SJSA1 (cell line): ENCODE results near the gene MAGEE1. TPM values are rescaled to one million over a fixed set of nuclear protein-coding genes. Genes with fewer than 3 reads are reported as not detected.

Experiments used
- DNase-seq, 2 experiments: peaks; one replicate each; pipeline ENCODE4 v3.0.0-alpha.2; 2015 to 2020; ENCODE audit warnings: low spot score in 2 of 2, low read depth in 1 of 2
- H3K27ac ChIP-seq: fragments of 250-450 bp; sonication (Bioruptor Pico); 2 replicates; pipeline ENCODE4 v1.5.1; 2020; ENCODE audit warnings: mild to moderate bottlenecking, moderate library complexity
- H3K27me3 ChIP-seq: fragments of 250-450 bp; sonication (Bioruptor Pico); replicated peaks from 2 replicates; pipeline ENCODE4 v1.5.1; 2020; ENCODE audit warnings: mild to moderate bottlenecking, moderate library complexity
- H3K36me3 ChIP-seq: fragments of 250-450 bp; sonication (Bioruptor Pico); 2 replicates; pipeline ENCODE4 v1.5.1; 2020; ENCODE audit warnings: mild to moderate bottlenecking
- H3K4me1 ChIP-seq: fragments of 250-450 bp; sonication (Bioruptor Pico); replicated peaks from 2 replicates; pipeline ENCODE4 v1.6.1; 2021; ENCODE audit warnings: mild to moderate bottlenecking
- H3K4me3 ChIP-seq: fragments of 250-450 bp; sonication (Bioruptor Pico); 2 replicates; pipeline ENCODE4 v1.5.1; 2020; ENCODE audit warnings: mild to moderate bottlenecking
- H3K9me3 ChIP-seq: fragments of 250-450 bp; sonication (Bioruptor Pico); replicated peaks from 2 replicates; pipeline ENCODE4 v1.5.1; 2020; ENCODE audit warnings: mild to moderate bottlenecking
- total RNA-seq: library from RNA; depleted of rRNA; stranded (reverse); fragments of >200 nt; shearing (Covaris generic); gene quantifications from 2 replicates; pipeline ENCODE4 v1.2.3, GENCODE V29; 2014; rRNA removed

MAGEE1 gene, protein sequence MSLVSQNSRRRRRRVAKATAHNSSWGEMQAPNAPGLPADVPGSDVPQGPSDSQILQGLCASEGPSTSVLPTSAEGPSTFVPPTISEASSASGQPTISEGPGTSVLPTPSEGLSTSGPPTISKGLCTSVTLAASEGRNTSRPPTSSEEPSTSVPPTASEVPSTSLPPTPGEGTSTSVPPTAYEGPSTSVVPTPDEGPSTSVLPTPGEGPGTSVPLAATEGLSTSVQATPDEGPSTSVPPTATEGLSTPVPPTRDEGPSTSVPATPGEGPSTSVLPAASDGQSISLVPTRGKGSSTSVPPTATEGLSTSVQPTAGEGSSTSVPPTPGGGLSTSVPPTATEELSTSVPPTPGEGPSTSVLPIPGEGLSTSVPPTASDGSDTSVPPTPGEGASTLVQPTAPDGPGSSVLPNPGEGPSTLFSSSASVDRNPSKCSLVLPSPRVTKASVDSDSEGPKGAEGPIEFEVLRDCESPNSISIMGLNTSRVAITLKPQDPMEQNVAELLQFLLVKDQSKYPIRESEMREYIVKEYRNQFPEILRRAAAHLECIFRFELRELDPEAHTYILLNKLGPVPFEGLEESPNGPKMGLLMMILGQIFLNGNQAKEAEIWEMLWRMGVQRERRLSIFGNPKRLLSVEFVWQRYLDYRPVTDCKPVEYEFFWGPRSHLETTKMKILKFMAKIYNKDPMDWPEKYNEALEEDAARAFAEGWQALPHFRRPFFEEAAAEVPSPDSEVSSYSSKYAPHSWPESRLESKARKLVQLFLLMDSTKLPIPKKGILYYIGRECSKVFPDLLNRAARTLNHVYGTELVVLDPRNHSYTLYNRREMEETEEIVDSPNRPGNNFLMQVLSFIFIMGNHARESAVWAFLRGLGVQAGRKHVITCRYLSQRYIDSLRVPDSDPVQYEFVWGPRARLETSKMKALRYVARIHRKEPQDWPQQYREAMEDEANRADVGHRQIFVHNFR
- total RNA-seq: 0.16 and 1.1 TPM in 2 replicates

DNA sequence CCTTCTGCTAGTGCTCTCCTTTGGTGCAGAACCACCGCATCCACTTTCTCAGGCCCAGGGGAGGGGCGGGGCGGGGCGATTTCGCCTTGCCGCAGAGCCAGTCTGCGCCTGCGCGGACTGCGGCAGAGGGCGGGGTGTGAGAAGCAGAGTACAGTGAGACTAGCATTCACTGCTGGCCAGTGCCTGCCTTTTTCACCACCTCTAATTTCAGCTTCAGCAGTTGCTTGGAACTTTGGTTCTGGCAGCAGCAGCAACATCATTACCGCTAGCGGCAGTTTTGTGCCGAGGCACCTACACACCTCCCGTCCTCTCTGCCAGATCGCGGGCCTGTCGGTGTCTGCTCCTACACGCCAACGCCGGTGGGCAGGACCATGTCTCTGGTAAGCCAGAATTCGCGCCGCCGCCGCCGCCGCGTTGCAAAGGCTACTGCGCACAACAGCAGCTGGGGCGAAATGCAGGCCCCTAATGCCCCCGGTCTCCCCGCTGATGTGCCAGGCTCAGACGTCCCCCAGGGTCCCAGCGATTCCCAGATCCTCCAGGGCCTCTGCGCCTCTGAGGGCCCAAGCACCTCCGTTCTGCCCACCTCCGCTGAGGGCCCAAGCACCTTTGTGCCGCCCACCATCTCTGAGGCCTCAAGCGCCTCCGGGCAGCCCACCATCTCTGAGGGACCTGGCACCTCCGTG, at the start of gene MAGEE1:
TSS of gene MAGEE1 (plus strand) at position 151 of the 683 bp plus-strand sequence. CDS start at position 372, 221 bp downstream.
- no peak within 1 kb of the TSS for H3K27ac ChIP-seq
- H3K36me3 ChIP-seq: no peaks in the 10 kb centered on the region
- H3K4me3 ChIP-seq: peak within 1 kb of the TSS; percentile 43
- peak; percentile 54 to 56 for DNase-seq
- H3K27me3 ChIP-seq: no peaks in the 10 kb centered on the region
- H3K9me3 ChIP-seq: no peaks in the 10 kb centered on the region
- no peaks in the 10 kb centered on the region for H3K4me1 ChIP-seq

DNA sequence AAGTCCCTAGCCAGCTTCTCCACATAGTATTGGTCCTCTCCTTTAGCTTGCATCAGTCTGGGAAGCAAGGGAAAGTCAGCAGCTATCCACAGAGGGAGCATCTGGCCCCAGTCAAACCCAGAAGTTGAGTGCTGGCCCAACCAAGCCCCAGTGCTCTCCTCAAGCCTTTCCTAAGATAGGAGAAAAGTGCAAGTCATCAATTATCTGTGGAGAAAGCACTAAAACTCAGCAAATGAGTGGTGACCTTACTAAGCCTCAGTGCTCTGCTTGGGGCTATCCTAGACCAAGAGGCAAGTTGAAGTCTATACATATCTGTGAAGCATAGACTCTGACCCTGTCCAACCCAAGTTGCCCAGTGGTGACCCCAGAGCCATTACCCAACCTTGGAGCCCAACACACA, 28.5 kb upstream of the MAGEE1 start:
- Histone ChIP-seq H3K36me3 (no peaks in the 10 kb centered on the region), H3K9me3 (no peaks in the 10 kb centered on the region), H3K4me1 (no peaks in the 10 kb centered on the region), H3K4me3 (no peak overlapping the region), H3K27me3 (no peaks in the 10 kb centered on the region), H3K27ac (no peak overlapping the region)
- no peak for DNase-seq

DNA sequence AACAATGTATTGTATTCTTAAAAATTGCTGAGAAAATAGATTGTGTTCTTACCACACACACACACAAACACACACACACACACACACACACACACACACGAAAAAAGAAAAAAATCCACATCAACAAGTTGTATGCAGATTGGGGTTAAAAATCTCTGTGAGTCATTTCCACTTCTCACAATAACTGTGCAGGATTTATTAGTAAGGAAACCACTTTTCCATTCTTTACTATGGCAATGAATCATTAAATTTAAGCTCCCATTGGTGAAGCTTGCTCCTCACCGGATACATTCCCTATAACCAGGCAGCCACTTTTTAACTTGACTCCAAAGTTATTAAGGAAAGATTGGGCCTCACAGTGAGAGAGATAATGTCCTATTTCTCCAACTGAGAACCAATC, 19.7 kb upstream of the MAGEE1 start:
- Histone ChIP-seq H3K4me1 (no peaks in the 10 kb centered on the region), H3K36me3 (no peaks in the 10 kb centered on the region), H3K27me3 (no peaks in the 10 kb centered on the region), H3K27ac (no peak overlapping the region), H3K9me3 (no peaks in the 10 kb centered on the region), H3K4me3 (no peak overlapping the region)
- DNase-seq: no peak

DNA sequence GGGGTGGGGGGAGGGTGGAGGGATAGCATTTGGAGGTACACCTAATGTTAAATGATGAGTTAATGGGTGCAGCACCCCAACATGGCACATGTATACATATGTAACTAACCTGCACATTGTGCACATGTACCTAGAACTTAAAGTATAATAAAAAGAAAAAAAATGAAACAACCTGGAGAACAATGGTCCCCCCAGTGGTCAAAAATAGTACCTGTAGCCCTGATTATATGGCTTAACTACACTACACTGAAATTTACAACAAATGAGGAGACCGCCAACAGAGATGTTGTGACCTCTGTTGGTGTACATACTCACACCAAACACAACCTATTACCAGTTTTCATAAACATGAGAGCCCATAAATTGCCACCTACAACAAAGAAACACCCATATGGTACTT, 7.3 kb upstream of the MAGEE1 start:
- Histone ChIP-seq H3K36me3 (no peaks in the 10 kb centered on the region), H3K27me3 (no peaks in the 10 kb centered on the region), H3K9me3 (no peaks in the 10 kb centered on the region), H3K27ac (no peak overlapping the region), H3K4me1 (no peaks in the 10 kb centered on the region), H3K4me3 (no peak overlapping the region)
- no peak for DNase-seq

DNA sequence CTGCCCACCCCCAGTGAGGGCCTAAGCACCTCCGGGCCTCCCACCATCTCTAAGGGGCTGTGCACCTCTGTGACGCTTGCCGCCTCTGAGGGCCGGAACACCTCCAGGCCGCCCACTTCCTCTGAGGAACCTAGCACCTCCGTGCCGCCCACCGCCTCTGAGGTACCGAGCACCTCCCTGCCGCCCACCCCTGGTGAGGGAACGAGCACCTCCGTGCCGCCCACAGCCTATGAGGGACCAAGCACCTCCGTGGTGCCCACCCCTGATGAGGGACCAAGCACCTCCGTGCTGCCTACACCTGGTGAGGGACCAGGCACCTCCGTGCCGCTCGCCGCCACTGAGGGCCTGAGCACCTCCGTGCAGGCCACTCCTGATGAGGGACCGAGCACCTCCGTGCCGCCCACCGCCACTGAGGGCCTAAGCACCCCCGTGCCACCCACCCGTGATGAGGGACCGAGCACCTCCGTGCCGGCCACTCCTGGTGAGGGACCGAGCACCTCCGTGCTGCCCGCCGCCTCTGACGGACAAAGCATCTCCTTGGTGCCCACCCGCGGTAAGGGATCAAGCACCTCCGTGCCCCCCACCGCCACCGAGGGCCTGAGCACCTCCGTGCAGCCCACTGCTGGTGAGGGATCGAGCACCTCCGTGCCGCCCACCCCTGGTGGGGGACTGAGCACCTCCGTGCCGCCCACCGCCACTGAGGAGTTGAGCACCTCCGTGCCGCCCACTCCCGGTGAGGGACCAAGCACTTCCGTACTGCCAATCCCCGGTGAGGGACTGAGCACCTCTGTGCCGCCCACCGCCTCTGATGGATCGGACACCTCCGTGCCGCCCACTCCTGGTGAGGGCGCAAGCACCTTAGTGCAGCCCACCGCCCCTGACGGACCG, 977 bp downstream of the MAGEE1 start:
- DNase-seq: no peak
- Histone ChIP-seq H3K27me3 (no peaks in the 10 kb centered on the region), H3K36me3 (no peaks in the 10 kb centered on the region), H3K4me1 (no peaks in the 10 kb centered on the region), H3K27ac (no peak overlapping the region), H3K4me3 (peak overlapping the region; percentile 43), H3K9me3 (no peaks in the 10 kb centered on the region)

DNA sequence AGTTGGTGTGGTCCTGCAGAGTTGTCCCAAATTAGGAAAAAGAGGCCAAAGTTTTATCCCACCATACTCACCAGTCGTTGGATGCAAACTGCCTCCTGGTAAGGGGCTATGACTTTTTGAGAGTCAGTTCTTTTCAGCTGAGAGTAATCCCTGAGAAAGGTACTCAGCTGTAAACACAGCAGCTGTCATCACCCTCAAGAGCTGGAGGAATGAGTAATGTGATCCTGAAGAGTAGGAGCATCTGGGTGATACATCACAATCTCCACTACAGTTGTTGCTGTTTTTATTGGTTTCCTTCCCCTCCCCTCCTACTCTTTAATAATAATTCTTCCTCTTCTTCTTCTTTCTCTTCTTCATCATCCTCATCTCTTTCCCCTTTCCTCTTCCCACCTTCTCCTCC, 5.7 kb downstream of the MAGEE1 start:
- Histone ChIP-seq H3K27ac (no peak overlapping the region), H3K27me3 (no peaks in the 10 kb centered on the region), H3K36me3 (no peaks in the 10 kb centered on the region), H3K4me3 (no peak overlapping the region), H3K4me1 (no peaks in the 10 kb centered on the region), H3K9me3 (no peaks in the 10 kb centered on the region)
- DNase-seq: no peak

DNA sequence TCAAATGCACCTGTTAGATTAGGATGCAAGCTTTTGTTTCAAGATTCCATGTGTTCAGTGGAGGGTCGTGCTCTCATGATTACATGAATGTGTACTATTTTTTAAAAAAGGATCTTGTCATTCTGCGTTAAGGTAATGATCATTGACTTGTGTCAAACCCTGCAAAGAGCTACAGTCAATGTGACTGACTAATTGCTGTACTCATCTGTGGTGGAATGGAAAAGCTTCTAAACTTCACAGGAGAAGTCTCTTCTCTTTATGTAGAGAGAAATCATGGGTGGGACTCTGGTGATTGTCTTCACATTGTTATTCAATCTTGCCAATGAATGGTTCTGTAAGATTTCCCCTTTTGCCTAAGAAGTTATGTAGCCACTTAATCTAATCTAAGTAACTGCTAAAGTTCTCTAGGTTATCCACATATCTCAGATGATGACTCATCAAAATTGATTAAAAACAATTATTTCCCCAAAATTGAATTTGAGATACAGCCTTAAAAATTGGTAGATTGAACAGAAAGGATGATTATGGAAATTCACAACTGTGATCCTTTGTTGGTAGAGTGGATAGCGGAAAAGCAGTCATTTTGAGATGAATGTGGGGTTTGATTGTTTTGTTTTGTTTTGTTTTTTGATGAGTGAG, 6.7 kb downstream of the MAGEE1 start:
- H3K36me3 ChIP-seq: no peaks in the 10 kb centered on the region
- no peak for DNase-seq
- H3K4me1 ChIP-seq: no peaks in the 10 kb centered on the region
- H3K4me3 ChIP-seq: no peak overlapping the region
- H3K9me3 ChIP-seq: no peaks in the 10 kb centered on the region
- H3K27ac ChIP-seq: no peak overlapping the region
- H3K27me3 ChIP-seq: no peaks in the 10 kb centered on the region

DNA sequence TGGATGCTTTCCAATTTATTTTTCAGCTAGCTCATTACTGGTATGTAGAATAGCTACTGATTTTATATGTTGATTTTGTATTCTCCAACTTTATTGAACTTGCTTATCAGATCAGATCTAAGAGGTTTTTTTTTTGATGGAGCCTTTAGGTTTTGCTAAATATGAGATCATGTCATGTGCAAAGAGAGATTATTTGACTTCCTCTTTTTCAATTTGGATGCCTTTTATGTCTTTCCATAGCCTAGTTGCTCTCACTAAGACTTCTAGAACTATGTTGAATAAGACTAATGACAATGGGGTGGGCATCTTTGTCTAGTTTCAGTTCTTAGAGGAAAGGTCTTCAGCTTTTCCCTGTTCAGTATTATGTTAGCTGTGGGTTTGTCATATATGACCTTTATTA, 11.7 kb downstream of the MAGEE1 start:
- Histone ChIP-seq H3K36me3 (no peaks in the 10 kb centered on the region), H3K27me3 (no peaks in the 10 kb centered on the region), H3K27ac (no peak overlapping the region), H3K4me3 (no peak overlapping the region), H3K4me1 (no peaks in the 10 kb centered on the region), H3K9me3 (no peaks in the 10 kb centered on the region)
- no peak for DNase-seq

DNA sequence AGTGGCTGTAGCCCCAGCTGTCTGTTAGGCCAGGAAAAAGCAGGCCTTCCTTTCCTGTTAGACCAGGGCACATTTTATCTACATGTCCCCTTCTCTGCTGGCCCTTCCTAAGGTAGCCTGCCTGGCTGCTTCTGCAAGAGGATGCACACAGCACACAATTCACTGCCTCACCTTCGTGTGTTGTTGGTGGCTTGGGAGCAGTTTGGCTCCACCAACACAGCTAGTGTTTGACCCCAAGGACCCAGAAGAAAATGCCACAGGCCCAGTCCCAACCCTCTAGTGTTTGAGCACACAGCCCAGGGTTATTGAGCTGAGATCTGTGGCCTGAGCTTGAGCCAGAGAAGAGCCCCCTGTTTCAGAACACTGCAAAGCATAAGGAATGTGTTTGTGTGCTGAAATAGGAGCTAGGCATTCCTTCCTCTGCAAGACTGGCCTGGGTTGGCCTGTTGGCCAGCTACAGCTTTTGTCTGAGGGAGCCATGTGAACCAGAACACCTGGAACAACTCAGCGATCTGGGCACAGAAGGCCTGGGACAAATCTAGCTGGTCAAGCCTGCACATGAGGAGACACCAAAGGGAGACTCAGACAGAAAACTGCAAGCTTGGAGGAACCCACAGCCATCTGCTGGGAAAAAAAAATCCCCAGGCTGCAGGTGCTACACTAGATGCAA, 26.4 kb downstream of the MAGEE1 start:
- DNase-seq: no peak
- no peak overlapping the region for H3K4me3 ChIP-seq

DNA sequence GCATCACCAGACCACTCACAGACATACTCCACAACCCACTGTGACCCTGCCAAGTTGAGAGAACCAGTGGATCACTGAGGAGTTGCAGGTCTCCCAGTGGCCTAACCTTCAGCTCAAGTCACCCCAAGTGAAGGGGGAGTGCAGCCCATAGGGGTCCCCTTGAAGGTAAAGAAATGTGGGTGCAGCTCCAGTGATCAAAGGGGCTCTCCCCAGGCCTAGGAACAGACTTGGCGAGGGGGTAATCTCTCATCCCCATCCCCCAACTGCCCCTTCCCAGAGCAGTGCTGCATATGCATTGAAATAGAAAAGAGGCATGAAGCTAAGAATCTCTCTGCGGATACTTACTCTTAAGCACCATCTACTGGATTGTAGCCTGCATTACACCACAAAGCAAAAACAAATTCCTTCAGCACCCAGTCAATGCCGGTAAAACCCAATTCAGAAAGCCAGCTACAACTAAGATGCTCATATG, 27.0 kb downstream of the MAGEE1 start:
- Histone ChIP-seq H3K36me3 (no peaks in the 10 kb centered on the region), H3K4me3 (no peak overlapping the region), H3K9me3 (no peaks in the 10 kb centered on the region), H3K27ac (no peak overlapping the region), H3K4me1 (no peaks in the 10 kb centered on the region), H3K27me3 (no peaks in the 10 kb centered on the region)
- no peak for DNase-seq

More for the DNA sequence above, 26.4 kb downstream of the MAGEE1 start:
- no peaks in the 10 kb centered on the region for H3K36me3 ChIP-seq
- H3K4me1 ChIP-seq: no peaks in the 10 kb centered on the region
- no peaks in the 10 kb centered on the region for H3K9me3 ChIP-seq
- no peak overlapping the region for H3K27ac ChIP-seq
- no peaks in the 10 kb centered on the region for H3K27me3 ChIP-seq

DNA sequence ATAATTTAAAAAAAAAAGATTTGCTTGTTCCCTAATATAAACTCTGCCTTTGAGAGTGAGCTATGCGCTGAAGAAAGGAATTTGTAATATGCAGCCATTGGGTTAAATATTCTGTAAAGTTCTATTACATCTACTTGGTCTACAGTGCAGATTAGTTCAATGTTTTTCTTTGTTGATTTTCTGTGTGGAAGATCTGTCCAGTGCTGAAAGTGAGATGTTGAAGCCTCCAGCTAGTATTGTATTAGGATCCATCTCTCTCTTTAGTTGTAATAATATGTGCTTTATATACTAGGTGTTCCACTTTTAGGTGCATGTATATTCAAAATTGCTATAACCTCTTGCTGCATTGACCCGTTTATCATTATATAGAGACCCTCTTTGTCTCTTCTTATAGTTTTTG, 49.8 kb downstream of the MAGEE1 start:
- H3K4me3 ChIP-seq: no peak overlapping the region
- H3K36me3 ChIP-seq: no peaks in the 10 kb centered on the region
- H3K4me1 ChIP-seq: no peaks in the 10 kb centered on the region
- DNase-seq: no peak
- no peak overlapping the region for H3K27ac ChIP-seq
- H3K27me3 ChIP-seq: no peaks in the 10 kb centered on the region
- H3K9me3 ChIP-seq: no peaks in the 10 kb centered on the region
